HK-2 (cell line): ENCODE measurements around the gene PPCDC.

Experiments
- DNase-seq: peaks from one replicate; pipeline ENCODE4 v3.0.0-alpha.2; 2018; ENCODE audit not compliant: unreplicated experiment

PPCDC gene, protein sequence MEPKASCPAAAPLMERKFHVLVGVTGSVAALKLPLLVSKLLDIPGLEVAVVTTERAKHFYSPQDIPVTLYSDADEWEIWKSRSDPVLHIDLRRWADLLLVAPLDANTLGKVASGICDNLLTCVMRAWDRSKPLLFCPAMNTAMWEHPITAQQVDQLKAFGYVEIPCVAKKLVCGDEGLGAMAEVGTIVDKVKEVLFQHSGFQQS

DNA sequence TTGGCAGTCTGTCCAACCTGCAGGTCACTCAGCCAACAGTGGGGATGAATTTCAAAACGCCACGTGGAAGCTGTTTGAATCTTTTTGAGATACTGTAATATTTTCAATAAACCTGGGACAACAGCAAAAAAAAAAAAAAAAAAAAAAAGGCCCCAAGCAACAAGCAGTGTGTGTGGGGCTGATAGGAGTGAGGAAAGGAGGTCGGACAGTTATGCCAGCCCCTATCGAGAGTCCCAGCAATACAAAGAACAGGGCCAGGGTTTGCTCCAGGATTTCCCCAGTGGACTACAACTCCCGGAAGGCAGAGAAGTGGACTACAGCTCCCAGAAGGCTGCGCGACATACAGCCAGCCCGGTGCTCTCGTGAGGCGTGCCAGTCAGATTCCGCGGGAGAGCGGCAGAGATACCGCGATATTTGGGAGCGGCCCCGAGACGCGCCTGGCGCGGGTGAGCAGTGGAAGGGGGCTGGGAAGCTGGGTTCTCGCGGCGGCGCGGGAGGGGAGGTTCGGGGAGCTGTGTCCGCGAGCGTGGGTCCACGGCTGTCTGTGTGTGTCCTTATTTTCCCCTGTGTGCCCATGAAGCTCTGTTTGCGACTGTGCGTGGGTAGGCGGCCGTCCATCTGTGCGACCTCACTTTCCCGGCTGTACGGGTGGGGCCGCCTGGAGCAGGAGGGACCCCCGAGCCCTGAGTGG, at the start of gene PPCDC:
Gene PPCDC (plus strand): TSS at position 410 of the 691 bp plus-strand sequence. CDS start 4,729 bp downstream, outside the sequence.
- DNase-seq = peak; percentile 90

- no peak for DNase-seq
Observed at GRCh38 chr15:74976159-74976558, 47.2 kb upstream of the PPCDC start.

- no peak for DNase-seq
Observed at GRCh38 chr15:74977599-74977998, 45.8 kb upstream of the PPCDC start.

- no peak for DNase-seq
Observed at GRCh38 chr15:74978077-74978476, 45.3 kb upstream of the PPCDC start.

- DNase-seq = no peak
Observed at GRCh38 chr15:74978503-74978902, 44.9 kb upstream of the PPCDC start.

DNA sequence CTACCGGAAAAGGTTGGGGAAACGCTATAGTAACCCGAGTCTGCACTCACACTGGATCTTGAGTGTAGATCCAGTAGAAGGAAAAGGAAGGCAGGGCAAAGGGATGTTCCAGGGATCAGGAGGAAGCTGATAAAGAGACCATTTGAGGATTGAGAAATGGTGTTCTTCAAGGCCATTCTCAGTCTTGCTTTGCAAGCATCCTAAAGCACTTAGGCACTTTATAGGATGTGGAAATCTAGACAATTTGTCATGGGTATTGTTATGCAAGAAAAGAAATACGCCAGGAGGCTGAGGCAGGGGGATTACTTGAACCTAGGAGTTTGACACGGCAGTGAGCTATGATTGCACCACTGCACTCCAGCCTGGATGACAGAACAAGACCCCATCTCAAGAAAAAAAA, 41.2 kb upstream of the PPCDC start:
- no peak for DNase-seq

DNA sequence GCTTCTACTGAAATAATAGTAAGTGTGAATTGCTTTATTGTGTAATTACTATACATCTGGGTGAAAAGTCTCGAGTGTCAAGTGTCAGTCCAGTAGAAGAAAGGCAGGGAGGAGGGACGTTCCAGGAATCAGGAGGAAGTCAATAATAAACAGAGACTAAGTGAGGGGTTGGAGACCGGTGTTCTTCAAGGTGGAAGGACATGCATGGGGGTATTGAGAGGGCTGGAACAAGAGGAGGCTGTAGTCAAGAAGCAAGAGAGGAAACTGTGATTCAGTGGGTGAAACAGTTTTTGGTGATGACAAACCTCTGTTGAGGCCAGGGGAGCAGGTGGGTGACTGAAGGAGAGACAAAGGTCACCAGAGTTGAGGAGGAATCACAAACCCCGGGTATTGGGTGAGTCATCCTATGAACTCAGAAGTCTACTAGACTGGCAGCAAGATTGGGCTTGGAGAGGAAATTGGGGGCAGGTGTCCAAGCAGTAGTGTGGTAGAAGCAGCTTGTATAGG, 39.6 kb upstream of the PPCDC start:
- no peak for DNase-seq

DNA sequence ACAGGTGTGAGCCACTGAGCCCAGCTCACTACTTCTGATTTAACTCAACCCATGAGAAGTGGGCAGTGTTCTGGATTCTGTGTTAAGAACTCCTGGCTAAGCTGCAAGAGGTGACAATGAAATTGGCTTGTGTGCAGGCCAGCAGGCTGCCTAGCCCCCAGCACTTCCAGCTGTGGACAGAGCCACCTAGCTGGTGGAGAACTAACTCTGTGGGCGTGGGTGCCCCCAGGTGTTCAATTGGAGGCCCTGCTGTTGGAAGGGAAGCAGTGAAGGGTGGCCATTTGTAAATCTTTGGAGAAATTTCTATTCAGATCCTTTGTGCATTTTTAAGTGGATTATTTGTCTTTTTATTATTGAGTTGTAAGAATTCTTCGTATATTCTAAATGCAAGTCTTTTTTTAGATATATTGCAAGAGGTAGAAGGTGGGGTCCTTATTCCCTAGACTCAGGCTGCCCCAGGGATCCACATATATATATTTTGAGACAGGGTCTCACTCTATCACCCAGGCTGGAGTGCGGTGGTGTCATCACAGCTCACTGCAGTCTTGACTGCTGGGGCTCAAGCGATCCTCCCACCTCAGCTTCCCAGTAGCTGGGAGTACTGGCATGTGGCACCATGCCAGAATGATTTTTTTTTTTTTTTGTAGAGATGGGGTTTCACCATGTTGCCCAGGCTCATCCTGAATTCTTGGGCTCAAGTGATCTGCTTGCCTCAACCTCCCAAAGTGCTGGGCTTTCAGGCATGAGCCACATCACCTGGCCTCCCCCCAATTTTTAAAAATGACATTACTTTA, 35.2 kb upstream of the PPCDC start:
- DNase-seq = peak; percentile 54

- DNase-seq = no peak
Observed at GRCh38 chr15:74989527-74989926, 33.9 kb upstream of the PPCDC start.

- DNase-seq = no peak
Observed at GRCh38 chr15:74992619-74993018, 30.8 kb upstream of the PPCDC start.

- no peak for DNase-seq
Observed at GRCh38 chr15:74994236-74994635, 29.2 kb upstream of the PPCDC start.

DNA sequence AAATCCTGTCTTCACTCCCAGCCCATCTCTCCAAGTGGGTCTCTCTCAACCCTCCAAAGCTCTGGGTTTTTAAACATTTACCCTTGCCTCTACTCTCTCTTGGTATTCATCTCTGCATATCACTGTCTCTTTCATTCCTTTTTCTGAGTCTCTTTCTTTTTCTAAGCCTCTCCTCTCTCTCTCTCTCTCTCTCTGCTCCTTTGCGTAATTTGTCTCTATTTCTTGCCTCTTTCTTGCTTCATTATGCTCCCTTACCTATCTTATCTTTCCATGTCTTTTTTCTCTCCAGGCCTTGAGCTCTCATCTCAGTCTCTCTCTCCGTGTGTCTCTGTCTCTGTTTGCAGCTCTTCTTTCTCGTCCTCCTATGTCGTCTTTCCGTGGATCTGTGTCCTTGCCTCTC, 28.7 kb upstream of the PPCDC start:
- DNase-seq = no peak

DNA sequence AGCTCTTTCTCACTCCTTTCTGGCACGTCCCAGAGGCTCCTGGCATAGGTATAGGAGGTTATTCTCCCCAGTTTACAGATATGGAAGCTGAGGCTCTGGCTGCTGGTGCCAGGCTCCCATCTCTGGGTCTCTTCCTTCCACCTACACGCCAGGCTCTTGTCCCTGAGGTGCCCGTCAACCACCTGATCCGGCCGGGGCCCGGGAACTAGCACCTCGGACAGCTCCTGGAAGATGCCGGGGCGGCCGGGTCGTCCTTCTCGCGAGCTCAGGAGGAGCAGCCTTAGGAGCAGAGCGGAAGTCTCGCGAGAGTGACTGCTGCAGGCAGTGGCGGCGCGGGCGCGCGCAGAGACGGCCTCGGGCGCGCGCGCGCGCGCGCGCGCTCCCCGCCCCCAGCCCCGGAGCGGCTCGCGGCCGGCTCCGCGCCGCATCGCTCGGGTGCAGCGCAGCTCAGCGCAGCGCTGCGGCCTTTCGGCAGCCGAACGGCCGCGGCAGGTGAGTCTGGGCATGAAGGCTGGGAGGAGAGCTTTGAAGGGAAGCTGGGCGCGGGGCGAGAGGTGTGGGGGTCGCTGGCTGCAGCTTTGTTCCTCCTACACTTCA, 28.1 kb upstream of the PPCDC start, which contains the start of gene SCAMP5:
Gene SCAMP5 (plus strand): TSS at position 382 of the 597 bp plus-strand sequence. CDS start 16,277 bp downstream, outside the sequence.
- DNase-seq = peak; percentile 89

GRCh38 chr15:74995779-74996765, 27.3 kb upstream of the PPCDC start:
- DNase-seq = no peak

DNA sequence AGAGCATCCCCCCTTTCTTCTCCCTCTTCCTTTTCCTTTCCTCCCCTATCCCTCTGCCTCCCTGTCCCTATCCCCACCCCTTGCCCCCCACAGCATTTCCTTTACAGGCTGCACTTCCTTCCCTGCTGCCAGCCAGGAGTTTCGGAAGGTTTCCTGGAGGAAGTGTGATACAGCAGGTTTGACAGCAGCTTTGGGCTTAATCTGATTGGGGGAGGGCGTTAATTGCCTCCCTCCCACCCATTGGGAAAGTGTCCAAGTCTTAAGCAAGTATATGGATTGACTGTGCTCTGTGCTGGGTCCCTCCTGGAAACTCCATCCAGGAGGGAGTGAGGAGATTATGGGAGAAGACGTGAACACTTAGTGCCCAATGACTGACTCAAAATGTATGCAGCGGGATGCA, 26.2 kb upstream of the PPCDC start:
- DNase-seq = no peak

- no peak for DNase-seq
Observed at GRCh38 chr15:74997543-74997942, 25.8 kb upstream of the PPCDC start.

- DNase-seq = no peak
Observed at GRCh38 chr15:75001310-75001709, 22.1 kb upstream of the PPCDC start.

DNA sequence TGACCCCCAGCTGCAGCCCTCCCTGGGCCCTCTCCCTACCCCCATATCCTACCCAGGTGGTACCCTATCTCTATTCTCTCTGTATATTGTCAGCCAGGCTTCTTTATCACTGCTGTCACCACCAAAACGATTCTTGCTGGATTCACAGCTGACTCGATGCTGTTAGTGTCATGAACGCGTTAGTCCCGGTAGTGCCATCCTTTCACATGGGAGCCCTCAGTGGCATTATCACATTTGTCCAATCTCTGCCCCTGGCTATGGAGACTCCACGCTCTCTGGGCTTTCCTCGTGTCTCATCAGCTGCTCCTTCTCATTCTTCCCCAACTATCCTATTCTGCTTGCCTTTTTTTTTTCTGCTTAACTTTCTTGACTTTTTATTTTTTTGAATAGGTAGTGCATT, 21.0 kb upstream of the PPCDC start:
- DNase-seq = no peak

- no peak for DNase-seq
Observed at GRCh38 chr15:75007216-75007615, 16.2 kb upstream of the PPCDC start.

GRCh38 chr15:75008221-75008625, 15.2 kb upstream of the PPCDC start:
- DNase-seq = no peak
